ENCODE data around the gene NES. TPM values are rescaled to one million over a fixed set of nuclear protein-coding genes. Genes with fewer than 3 reads are reported as not detected.

The NES gene
- total RNA-seq, 1 experiment from 2014 or later, result 168 TPM

DNA sequence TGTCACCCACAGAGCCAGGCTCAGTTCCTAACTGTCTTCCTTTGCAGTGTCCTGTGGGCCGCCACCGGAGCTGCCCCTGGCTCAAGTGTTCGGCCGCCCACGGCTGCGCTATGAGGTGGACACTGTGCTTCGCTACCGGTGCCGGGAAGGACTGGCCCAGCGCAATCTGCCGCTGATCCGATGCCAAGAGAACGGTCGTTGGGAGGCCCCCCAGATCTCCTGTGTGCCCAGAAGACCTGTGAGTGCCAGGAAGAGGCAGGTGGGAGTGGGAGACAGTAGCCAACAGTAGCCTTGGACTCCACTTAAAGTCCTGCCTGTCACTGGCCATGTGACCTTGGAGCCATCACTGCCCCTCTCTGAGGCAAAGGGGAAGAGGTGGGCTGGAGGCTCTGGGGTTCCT, 18.7 kb downstream of the NES start:
- H3K9me3 Mint-ChIP-seq, result no peaks in the 10 kb centered on the region
- no peak overlapping the region for H2BK20ac ChIP-seq (ENCODE audit: low read depth, low read length, poor library complexity, severe bottlenecking)
- no peaks in the 10 kb centered on the region; the same call in 1 of the 2 replicates for H3K27me3 ChIP-seq (ENCODE audit: insufficient read depth, low read length)
- H3K56ac ChIP-seq (ENCODE audit: insufficient read length, low read depth, low read length), result no peak overlapping the region
- H3K27ac Mint-ChIP-seq, result no peak overlapping the region
- H2AFZ ChIP-seq (ENCODE audit: low read length), result no peak overlapping the region
- peaks cover 71 to 72% of the 10 kb centered on the region in 2 experiments for H3K4me1 Mint-ChIP-seq
- TF ChIP-seq, protein P1, sequence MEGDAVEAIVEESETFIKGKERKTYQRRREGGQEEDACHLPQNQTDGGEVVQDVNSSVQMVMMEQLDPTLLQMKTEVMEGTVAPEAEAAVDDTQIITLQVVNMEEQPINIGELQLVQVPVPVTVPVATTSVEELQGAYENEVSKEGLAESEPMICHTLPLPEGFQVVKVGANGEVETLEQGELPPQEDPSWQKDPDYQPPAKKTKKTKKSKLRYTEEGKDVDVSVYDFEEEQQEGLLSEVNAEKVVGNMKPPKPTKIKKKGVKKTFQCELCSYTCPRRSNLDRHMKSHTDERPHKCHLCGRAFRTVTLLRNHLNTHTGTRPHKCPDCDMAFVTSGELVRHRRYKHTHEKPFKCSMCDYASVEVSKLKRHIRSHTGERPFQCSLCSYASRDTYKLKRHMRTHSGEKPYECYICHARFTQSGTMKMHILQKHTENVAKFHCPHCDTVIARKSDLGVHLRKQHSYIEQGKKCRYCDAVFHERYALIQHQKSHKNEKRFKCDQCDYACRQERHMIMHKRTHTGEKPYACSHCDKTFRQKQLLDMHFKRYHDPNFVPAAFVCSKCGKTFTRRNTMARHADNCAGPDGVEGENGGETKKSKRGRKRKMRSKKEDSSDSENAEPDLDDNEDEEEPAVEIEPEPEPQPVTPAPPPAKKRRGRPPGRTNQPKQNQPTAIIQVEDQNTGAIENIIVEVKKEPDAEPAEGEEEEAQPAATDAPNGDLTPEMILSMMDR (conservative IDR thresholded peaks at IDR 0.05), result no peak
- peaks cover 62% of the 10 kb centered on the region for H3K27me3 Mint-ChIP-seq (ENCODE audit: low read depth)
- H4K5ac ChIP-seq (ENCODE audit: insufficient read length, low read depth, low read length), result no peak overlapping the region
- H3K36me3 Mint-ChIP-seq (ENCODE audit: insufficient read depth in 1 of 3, low read depth in 3 of 3), result no peaks in the 10 kb centered on the region
- H4K20me1 ChIP-seq (ENCODE audit: control insufficient read depth, insufficient read depth, insufficient read length), result no peaks in the 10 kb centered on the region
- H3K9me3 ChIP-seq (ENCODE audit: control insufficient read depth, low read depth, low read length), result no peaks in the 10 kb centered on the region
- H3K79me1 ChIP-seq (ENCODE audit: insufficient read depth, low read depth, low read length, poor library complexity, severe bottlenecking), result no peaks in the 10 kb centered on the region
- no peak overlapping the region for H2BK5ac ChIP-seq (ENCODE audit: insufficient read length, low read length)
- no peak overlapping the region for H3K27ac ChIP-seq (ENCODE audit: insufficient read length, low read depth, low read length)
- no peak for DNase-seq
- H3K79me2 ChIP-seq (ENCODE audit: insufficient read depth, low read length), result no peaks in the 10 kb centered on the region
- no peak overlapping the region for H3K23ac ChIP-seq (ENCODE audit: insufficient read length, low read depth, low read length)
- no peak overlapping the region for H3K4me2 ChIP-seq (ENCODE audit: insufficient read depth, insufficient read length, low read length)
- no peak overlapping the region for H2BK120ac ChIP-seq (ENCODE audit: low read depth, low read length, poor library complexity, severe bottlenecking)
- peaks cover 7% of the 10 kb centered on the region; the same call in 1 of the 2 replicates for H3K4me1 ChIP-seq (ENCODE audit: insufficient read depth, low read length)
- no peak overlapping the region for H3K4me3 Mint-ChIP-seq
- no peak overlapping the region for H4K8ac ChIP-seq (replicated peaks; ENCODE audit: insufficient read length, low read depth, low read length)
- no peak overlapping the region for H2BK12ac ChIP-seq (ENCODE audit: insufficient read length, low read depth, low read length)
- H3K18ac ChIP-seq (ENCODE audit: insufficient read length, low read depth, low read length), result no peak overlapping the region
- no peak overlapping the region for H3K9ac ChIP-seq (ENCODE audit: extremely low read depth, insufficient read length, low read length)
- H3K14ac ChIP-seq (ENCODE audit: insufficient read depth, low read length), result no peak overlapping the region
- no peak overlapping the region for H2BK15ac ChIP-seq (ENCODE audit: low read depth, low read length)
- H2AK5ac ChIP-seq (ENCODE audit: insufficient read length, low read length), result no peak overlapping the region
- H3K23me2 ChIP-seq (ENCODE audit: insufficient read length, low read depth, low read length, poor library complexity, severe bottlenecking), result peaks cover 10% of the 10 kb centered on the region
- no peak overlapping the region for H4K91ac ChIP-seq (ENCODE audit: insufficient read length, low read depth, low read length)
- no peak overlapping the region for H3T11ph ChIP-seq (ENCODE audit: low read length)
- no peak overlapping the region for H3K4ac ChIP-seq (ENCODE audit: low read depth, low read length)
- WGBS (ENCODE audit: extremely low coverage, insufficient read length, low lambda C conversion rate), result no CpG with 5 or more reads among the region's 14 CpGs

All from H9 (cell line).